HepG2 (cell line): ENCODE data around the gene IQSEC1. TPM values are rescaled to one million over a fixed set of nuclear protein-coding genes. Genes with fewer than 3 reads are reported as not detected.

Experiments used
- CREB1 ChIP-seq, 2 experiments: fragments of 450-650 bp in 1 of 2; IDR thresholded peaks; 2 replicates each; pipeline ENCODE4 v1.6.1; 2016 to 2017; ENCODE audit warnings: control low read depth in 1 of 2, mild to moderate bottlenecking in 1 of 2, missing compliant biosample characterization in 1 of 2, missing genetic modification characterization in 1 of 2
- ISX ChIP-seq: sonication (generic); formaldehyde crosslinking; conservative IDR thresholded peaks from 2 replicates; pipeline ENCODE4 v1.5.0; 2020; ENCODE audit warnings: missing genetic modification reagents
- JDP2 ChIP-seq: sonication (generic); formaldehyde crosslinking; IDR thresholded peaks from 2 replicates; pipeline ENCODE4 v1.8.1; 2022; ENCODE audit warnings: missing genetic modification reagents, borderline replicate concordance
- NCOR1 ChIP-seq: fragments of 200-600 bp; sonication (generic); IDR thresholded peaks from 2 replicates; pipeline ENCODE4 v1.7.0; 2017; ENCODE audit warnings: antibody characterized with exemption, low read length, borderline replicate concordance
- ZNF709 ChIP-seq: sonication (generic); formaldehyde crosslinking; IDR thresholded peaks from 2 replicates; pipeline ENCODE4 v1.5.0; 2020; ENCODE audit warnings: mild to moderate bottlenecking, missing genetic modification reagents
- ZNF878 ChIP-seq: sonication (generic); formaldehyde crosslinking; IDR thresholded peaks from 2 replicates; pipeline ENCODE4 v1.8.1; 2023; ENCODE audit warnings: mild to moderate bottlenecking, missing genetic modification reagents, moderate library complexity
- polyA plus RNA-seq, 8 experiments: library from polyadenylated mRNA; depleted of rRNA in 3 of 8; stranded (reverse) in 7 of 8; unstranded in 1 of 8; fragments of >200 nt; fragmentation: Illumina TruSeq in 4 of 8; extraction: Trizol in 4 of 8; gene quantifications; 2 replicates each; pipeline versions ENCODE4 v1.2.1 to v1.2.3, GENCODE V29; 2011 to 2016; ENCODE audit warnings: low read depth in 4 of 8, missing spikeins in 1 of 8, mixed read lengths in 1 of 8; ENCODE audit not compliant: insufficient read depth in 1 of 8
- total RNA-seq, 5 experiments: library from RNA; depleted of rRNA; stranded (reverse); fragments of >200 nt; fragmentation: Illumina TruSeq; extraction: Trizol; gene quantifications; 2 replicates each; pipeline ENCODE4 v1.2.3, GENCODE V29; 2016; ENCODE audit warnings: low read depth in 1 of 5
- TF ChIP-seq, protein P1 (sequence below): IDR thresholded peaks from 2 replicates; pipeline ENCODE4 v1.6.1; 2018; ENCODE audit warnings: missing genetic modification reagents, mild to moderate bottlenecking, missing compliant biosample characterization
- TF ChIP-seq, protein P2 (sequence below): sonication (generic); formaldehyde crosslinking; IDR thresholded peaks from 2 replicates; pipeline ENCODE4 v1.5.0; 2020; ENCODE audit warnings: missing genetic modification reagents
- TF ChIP-seq, protein P3 (sequence below), 2 experiments: sonication (generic) in 1 of 2; formaldehyde crosslinking in 1 of 2; IDR thresholded peaks; 2 replicates each; pipeline versions ENCODE4 v1.4.0 to v1.6.1; 2016 to 2020; ENCODE audit warnings: borderline replicate concordance in 1 of 2, low read depth in 1 of 2, mild to moderate bottlenecking in 1 of 2, missing genetic modification reagents in 1 of 2
- TF ChIP-seq, protein P4 (sequence below): sonication (generic); formaldehyde crosslinking; IDR thresholded peaks from 2 replicates; pipeline ENCODE4 v1.8.1; 2022; ENCODE audit warnings: low read depth, mild to moderate bottlenecking, missing genetic modification reagents

Gene IQSEC1
- total and polyA plus RNA-seq, 2 of the 13 experiments (the other 11 are each of a cell fraction or from before 2014, with no cell fraction given), result 17.4 to 20.2 TPM

GRCh38 chr3:12964711-12965612 is 108.3 kb downstream of the IQSEC1 start (continued):
- TF ChIP-seq, protein P1, sequence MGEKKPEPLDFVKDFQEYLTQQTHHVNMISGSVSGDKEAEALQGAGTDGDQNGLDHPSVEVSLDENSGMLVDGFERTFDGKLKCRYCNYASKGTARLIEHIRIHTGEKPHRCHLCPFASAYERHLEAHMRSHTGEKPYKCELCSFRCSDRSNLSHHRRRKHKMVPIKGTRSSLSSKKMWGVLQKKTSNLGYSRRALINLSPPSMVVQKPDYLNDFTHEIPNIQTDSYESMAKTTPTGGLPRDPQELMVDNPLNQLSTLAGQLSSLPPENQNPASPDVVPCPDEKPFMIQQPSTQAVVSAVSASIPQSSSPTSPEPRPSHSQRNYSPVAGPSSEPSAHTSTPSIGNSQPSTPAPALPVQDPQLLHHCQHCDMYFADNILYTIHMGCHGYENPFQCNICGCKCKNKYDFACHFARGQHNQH (CRISPR knock-in tag), result peak; percentile 67; the same call in 1 of the 2 replicates
- TF ChIP-seq JDP2 (CRISPR knock-in tag) (no peak), CREB1 (IDR thresholded peaks at IDR 0.05) (no peak), CREB1 (CRISPR knock-in tag; IDR thresholded peaks at IDR 0.05) (peak; percentile 68), ZNF709 (CRISPR knock-in tag) (peak; percentile 75; the same call in 1 of the 2 replicates), NCOR1 (peak; percentile 92), ZNF878 (CRISPR knock-in tag) (peak; percentile 48; the same call in 1 of the 2 replicates), ISX (CRISPR knock-in tag) (no peak)
- TF ChIP-seq, protein P2, sequence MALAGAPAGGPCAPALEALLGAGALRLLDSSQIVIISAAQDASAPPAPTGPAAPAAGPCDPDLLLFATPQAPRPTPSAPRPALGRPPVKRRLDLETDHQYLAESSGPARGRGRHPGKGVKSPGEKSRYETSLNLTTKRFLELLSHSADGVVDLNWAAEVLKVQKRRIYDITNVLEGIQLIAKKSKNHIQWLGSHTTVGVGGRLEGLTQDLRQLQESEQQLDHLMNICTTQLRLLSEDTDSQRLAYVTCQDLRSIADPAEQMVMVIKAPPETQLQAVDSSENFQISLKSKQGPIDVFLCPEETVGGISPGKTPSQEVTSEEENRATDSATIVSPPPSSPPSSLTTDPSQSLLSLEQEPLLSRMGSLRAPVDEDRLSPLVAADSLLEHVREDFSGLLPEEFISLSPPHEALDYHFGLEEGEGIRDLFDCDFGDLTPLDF (CRISPR knock-in tag), result no peak
- TF ChIP-seq, protein P3, sequence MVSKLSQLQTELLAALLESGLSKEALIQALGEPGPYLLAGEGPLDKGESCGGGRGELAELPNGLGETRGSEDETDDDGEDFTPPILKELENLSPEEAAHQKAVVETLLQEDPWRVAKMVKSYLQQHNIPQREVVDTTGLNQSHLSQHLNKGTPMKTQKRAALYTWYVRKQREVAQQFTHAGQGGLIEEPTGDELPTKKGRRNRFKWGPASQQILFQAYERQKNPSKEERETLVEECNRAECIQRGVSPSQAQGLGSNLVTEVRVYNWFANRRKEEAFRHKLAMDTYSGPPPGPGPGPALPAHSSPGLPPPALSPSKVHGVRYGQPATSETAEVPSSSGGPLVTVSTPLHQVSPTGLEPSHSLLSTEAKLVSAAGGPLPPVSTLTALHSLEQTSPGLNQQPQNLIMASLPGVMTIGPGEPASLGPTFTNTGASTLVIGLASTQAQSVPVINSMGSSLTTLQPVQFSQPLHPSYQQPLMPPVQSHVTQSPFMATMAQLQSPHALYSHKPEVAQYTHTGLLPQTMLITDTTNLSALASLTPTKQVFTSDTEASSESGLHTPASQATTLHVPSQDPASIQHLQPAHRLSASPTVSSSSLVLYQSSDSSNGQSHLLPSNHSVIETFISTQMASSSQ (IDR thresholded peaks at IDR 0.05; ENCODE audit: low read depth), result 0 out of 2 replicates have a peak, but pooled peaks have one; percentile 39
- TF ChIP-seq, protein P3 (CRISPR knock-in tag; IDR thresholded peaks at IDR 0.05; ENCODE audit: borderline replicate concordance), result peak; percentile 60; the same call in 1 of the 2 replicates
- TF ChIP-seq, protein P4, sequence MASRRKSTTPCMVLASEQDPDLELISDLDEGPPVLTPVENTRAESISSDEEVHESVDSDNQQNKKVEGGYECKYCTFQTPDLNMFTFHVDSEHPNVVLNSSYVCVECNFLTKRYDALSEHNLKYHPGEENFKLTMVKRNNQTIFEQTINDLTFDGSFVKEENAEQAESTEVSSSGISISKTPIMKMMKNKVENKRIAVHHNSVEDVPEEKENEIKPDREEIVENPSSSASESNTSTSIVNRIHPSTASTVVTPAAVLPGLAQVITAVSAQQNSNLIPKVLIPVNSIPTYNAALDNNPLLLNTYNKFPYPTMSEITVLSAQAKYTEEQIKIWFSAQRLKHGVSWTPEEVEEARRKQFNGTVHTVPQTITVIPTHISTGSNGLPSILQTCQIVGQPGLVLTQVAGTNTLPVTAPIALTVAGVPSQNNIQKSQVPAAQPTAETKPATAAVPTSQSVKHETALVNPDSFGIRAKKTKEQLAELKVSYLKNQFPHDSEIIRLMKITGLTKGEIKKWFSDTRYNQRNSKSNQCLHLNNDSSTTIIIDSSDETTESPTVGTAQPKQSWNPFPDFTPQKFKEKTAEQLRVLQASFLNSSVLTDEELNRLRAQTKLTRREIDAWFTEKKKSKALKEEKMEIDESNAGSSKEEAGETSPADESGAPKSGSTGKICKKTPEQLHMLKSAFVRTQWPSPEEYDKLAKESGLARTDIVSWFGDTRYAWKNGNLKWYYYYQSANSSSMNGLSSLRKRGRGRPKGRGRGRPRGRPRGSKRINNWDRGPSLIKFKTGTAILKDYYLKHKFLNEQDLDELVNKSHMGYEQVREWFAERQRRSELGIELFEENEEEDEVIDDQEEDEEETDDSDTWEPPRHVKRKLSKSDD (CRISPR knock-in tag), result no peak; the same call in 1 of the 2 replicates
